ENCODE measurements around the gene CNTNAP1.

Gene CNTNAP1

GRCh38 chr17:42681976-42682721, at the start of gene CNTNAP1:
CNTNAP1 (plus strand) TSS chr17:42682531; CDS start chr17:42682830, 299 bp downstream.
- peak within 1 kb of the TSS; percentile 73 for H3K4me3 ChIP-seq (ENCODE audit: low read depth, low read length)
- TF ChIP-seq CTCF (IDR thresholded peaks at IDR 0.05; ENCODE audit: low read depth, low read length, missing control alignments) = no peak
- DNase-seq (ENCODE audit: low read depth) = no peak

GRCh38 chr17:42632949-42633444, 49.3 kb upstream of the CNTNAP1 start:
- no peak for TF ChIP-seq CTCF (IDR thresholded peaks at IDR 0.05; ENCODE audit: low read depth, low read length, missing control alignments)
- no peak overlapping the region for H3K4me3 ChIP-seq (ENCODE audit: low read depth, low read length)
- DNase-seq (ENCODE audit: low read depth) = no peak

- no peak for DNase-seq (ENCODE audit: low read depth)
Observed at GRCh38 chr17:42639525-42640113, 42.7 kb upstream of the CNTNAP1 start.

GRCh38 chr17:42640121-42640520, 42.2 kb upstream of the CNTNAP1 start:
- no peak overlapping the region for H3K4me3 ChIP-seq (ENCODE audit: low read depth, low read length)
- DNase-seq (ENCODE audit: low read depth) = no peak
- no peak for TF ChIP-seq CTCF (IDR thresholded peaks at IDR 0.05; ENCODE audit: low read depth, low read length, missing control alignments)

More at GRCh38 chr17:42639525-42640113, 42.7 kb upstream of the CNTNAP1 start:
- H3K4me3 ChIP-seq (ENCODE audit: low read depth, low read length) = no peak overlapping the region
- TF ChIP-seq CTCF (IDR thresholded peaks at IDR 0.05; ENCODE audit: low read depth, low read length, missing control alignments) = no peak

GRCh38 chr17:42642336-42642735, 40.0 kb upstream of the CNTNAP1 start:
- DNase-seq (ENCODE audit: low read depth) = no peak

GRCh38 chr17:42647778-42648177, 34.6 kb upstream of the CNTNAP1 start:
- no peak for DNase-seq (ENCODE audit: low read depth)
- no peak overlapping the region for H3K4me3 ChIP-seq (ENCODE audit: low read depth, low read length)
- TF ChIP-seq CTCF (IDR thresholded peaks at IDR 0.05; ENCODE audit: low read depth, low read length, missing control alignments) = no peak

More at GRCh38 chr17:42642336-42642735, 40.0 kb upstream of the CNTNAP1 start:
- no peak for TF ChIP-seq CTCF (IDR thresholded peaks at IDR 0.05; ENCODE audit: low read depth, low read length, missing control alignments)
- H3K4me3 ChIP-seq (ENCODE audit: low read depth, low read length) = no peak overlapping the region

Measured in GM12864 (cell line).